ENCODE results near the gene WDR27. TPM values are rescaled to one million over a fixed set of nuclear protein-coding genes. Genes with fewer than 3 reads are reported as not detected.
A peak's percentile ranks its signal among the peaks of the same experiment; 100 is the strongest.

WDR27 gene
- total RNA-seq, 6 donors from 2014 or later = 20.1 to 80.7 (median 40.3) TPM

- no peak for ATAC-seq (ENCODE audit: low FRiP score in 2 of 2)
- no peaks in the 10 kb centered on the region for H3K36me3 ChIP-seq
- peaks cover 0 to 8% (median 1%) of the 10 kb centered on the region in 4 donors for H3K4me1 ChIP-seq
- H3K27ac ChIP-seq = peak overlapping the region; percentile 65 to 72 (median 66)
- TF ChIP-seq POLR2AphosphoS5 (IDR thresholded peaks at IDR 0.05) (no peak), CTCF (IDR thresholded peaks at IDR 0.05) (no peak), POLR2A (IDR thresholded peaks at IDR 0.05) (no peak), EP300 (IDR thresholded peaks at IDR 0.05) (no peak)
- H3K27me3 ChIP-seq = no peaks in the 10 kb centered on the region
- DNase-seq = peak in 1 of 2 donors; percentile 26
- H3K4me3 ChIP-seq = peak overlapping the region in 1 of 4 donors; percentile 26
- no peaks in the 10 kb centered on the region for H3K9me3 ChIP-seq
- 85 to 91% methylated on average over 11 of the region's 11 CpGs for WGBS, 2 donors
These were observed 248.8 kb downstream of the WDR27 start for GRCh38 chr6:169452869-169453620.

GRCh38 chr6:169452117-169452868 lies 249.5 kb downstream of the WDR27 start:
- WGBS, 2 donors = 79 to 80% methylated on average over 36 of the region's 36 CpGs
- DNase-seq = peak in 1 of 2 donors; percentile 78
- Histone ChIP-seq H3K27me3 (no peaks in the 10 kb centered on the region), H3K4me1 (peaks cover 0 to 8% (median 1%) of the 10 kb centered on the region in 4 donors), H3K27ac (peak overlapping the region; percentile 65 to 72 (median 66)), H3K4me3 (peak overlapping the region in 2 of 4 donors; percentile 26 to 30), H3K36me3 (no peaks in the 10 kb centered on the region), H3K9me3 (no peaks in the 10 kb centered on the region)
- TF ChIP-seq CTCF (IDR thresholded peaks at IDR 0.05) (no peak), EP300 (IDR thresholded peaks at IDR 0.05) (no peak), POLR2AphosphoS5 (IDR thresholded peaks at IDR 0.05) (peak in 1 of 2 donors; percentile 37), POLR2A (IDR thresholded peaks at IDR 0.05) (no peak)
- ATAC-seq (ENCODE audit: low FRiP score in 2 of 2) = peak; percentile 74 to 91

GRCh38 chr6:169451065-169451838 lies 250.6 kb downstream of the WDR27 start:
- Histone ChIP-seq H3K27ac (peak overlapping the region; percentile 65 to 72 (median 65)), H3K36me3 (no peaks in the 10 kb centered on the region), H3K4me1 (peaks cover 0 to 8% (median 1%) of the 10 kb centered on the region in 4 donors), H3K4me3 (peak overlapping the region in 2 of 4 donors; percentile 8 to 26), H3K27me3 (no peaks in the 10 kb centered on the region), H3K9me3 (no peaks in the 10 kb centered on the region)
- TF ChIP-seq EP300 (IDR thresholded peaks at IDR 0.05) (no peak), POLR2AphosphoS5 (IDR thresholded peaks at IDR 0.05) (no peak), CTCF (IDR thresholded peaks at IDR 0.05) (no peak), POLR2A (IDR thresholded peaks at IDR 0.05) (no peak)
- DNase-seq (no peak), ATAC-seq (ENCODE audit: low FRiP score in 2 of 2) (peak in 1 of 2 donors; percentile 23)
- WGBS, 2 donors = 70 to 78% methylated on average over 14 of the region's 14 CpGs

DNA sequence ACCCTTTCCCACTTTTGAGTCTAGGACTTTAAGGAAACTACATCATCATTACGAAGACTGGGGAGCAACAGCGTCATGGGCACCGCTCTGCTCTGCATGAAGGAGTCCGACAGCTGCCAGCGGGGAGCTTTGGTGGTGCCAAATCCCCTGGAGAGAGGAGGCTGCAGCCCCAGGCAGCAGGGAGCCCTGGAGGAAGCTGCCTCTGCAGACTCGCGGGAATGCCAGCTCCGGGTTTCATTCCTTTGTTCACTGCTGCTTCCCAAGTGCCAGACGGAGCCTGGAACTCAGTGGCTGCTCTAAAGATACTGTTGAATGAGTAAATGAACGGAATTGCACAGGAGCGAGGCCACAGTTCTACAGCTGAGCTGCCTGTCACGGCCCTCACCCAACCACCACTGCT lies 251.7 kb downstream of the WDR27 start:
- no peaks in the 10 kb centered on the region for H3K27me3 ChIP-seq
- TF ChIP-seq POLR2A (IDR thresholded peaks at IDR 0.05) = no peak
- TF ChIP-seq EP300 (IDR thresholded peaks at IDR 0.05) = no peak
- no peak for TF ChIP-seq POLR2AphosphoS5 (IDR thresholded peaks at IDR 0.05)
- TF ChIP-seq CTCF (IDR thresholded peaks at IDR 0.05) = no peak
- peak overlapping the region in 3 of 4 donors; percentile 6 to 72 (median 12) for H3K27ac ChIP-seq
- H3K4me1 ChIP-seq = peaks cover 0 to 8% (median 3%) of the 10 kb centered on the region in 4 donors
- 81 to 87% methylated on average over 10 to 12 of the region's 12 CpGs for WGBS, 2 donors
- H3K36me3 ChIP-seq = no peaks in the 10 kb centered on the region
- no peak for DNase-seq
- H3K9me3 ChIP-seq = no peaks in the 10 kb centered on the region
- no peak overlapping the region for H3K4me3 ChIP-seq
- no peak for ATAC-seq (ENCODE audit: low FRiP score in 2 of 2)
